ENCODE measurements around the gene AMH. TPM values are rescaled to one million over a fixed set of nuclear protein-coding genes. Genes with fewer than 3 reads are reported as not detected.
A peak's percentile ranks its signal among the peaks of the same experiment; 100 is the strongest.

The AMH gene
- total RNA-seq, 2 donors from 2014 or later: 0.92 to 0.95 TPM

- H3K4me3 ChIP-seq: no peak overlapping the region
- H3K36me3 ChIP-seq: peaks cover 20% of the 10 kb centered on the region
- ATAC-seq (ENCODE audit: insufficient number of reproducible peaks, low FRiP score, low read depth) (no peak), DNase-seq (ENCODE audit: low spot score) (no peak)
- H3K9me3 ChIP-seq: no peaks in the 10 kb centered on the region
- peaks cover 18 to 40% of the 10 kb centered on the region in 2 donors for H3K4me1 ChIP-seq (ENCODE audit: control insufficient read depth in 1 of 2, low read depth in 2 of 2)
- no peak for TF ChIP-seq CTCF (IDR thresholded peaks at IDR 0.05)
- H3K27ac ChIP-seq: no peak overlapping the region
- H3K27me3 ChIP-seq (replicated peaks; ENCODE audit: insufficient read depth): no peaks in the 10 kb centered on the region
Measured at GRCh38 chr19:2233601-2234280, 15.4 kb upstream of the AMH start.

- Histone ChIP-seq H3K4me1 (ENCODE audit: control insufficient read depth in 1 of 2, low read depth in 2 of 2) (peaks cover 25 to 50% of the 10 kb centered on the region in 2 donors), H3K4me3 (peak overlapping the region; percentile 95), H3K27ac (no peak overlapping the region), H3K9me3 (no peaks in the 10 kb centered on the region), H3K27me3 (replicated peaks; ENCODE audit: insufficient read depth) (no peaks in the 10 kb centered on the region), H3K36me3 (peaks cover 15% of the 10 kb centered on the region)
- DNase-seq (ENCODE audit: low spot score) (no peak), ATAC-seq (ENCODE audit: insufficient number of reproducible peaks, low FRiP score, low read depth) (no peak)
- no peak for TF ChIP-seq CTCF (IDR thresholded peaks at IDR 0.05)
Measured at GRCh38 chr19:2234996-2235380, 14.1 kb upstream of the AMH start.

- peak overlapping the region; percentile 85 to 95 for H3K27ac ChIP-seq
- H3K4me3 ChIP-seq: peak overlapping the region; percentile 95
- H3K36me3 ChIP-seq: peaks cover 10% of the 10 kb centered on the region
- H3K4me1 ChIP-seq (ENCODE audit: control insufficient read depth in 1 of 2, low read depth in 2 of 2): peaks cover 30 to 56% of the 10 kb centered on the region in 2 donors
- DNase-seq (ENCODE audit: low spot score) (no peak), ATAC-seq (ENCODE audit: insufficient number of reproducible peaks, low FRiP score, low read depth) (no peak)
- no peak for TF ChIP-seq CTCF (IDR thresholded peaks at IDR 0.05)
- no peaks in the 10 kb centered on the region for H3K9me3 ChIP-seq
- no peaks in the 10 kb centered on the region for H3K27me3 ChIP-seq (replicated peaks; ENCODE audit: insufficient read depth)
Measured at GRCh38 chr19:2235381-2236063, 13.6 kb upstream of the AMH start.

GRCh38 chr19:2236064-2236313 lies 13.1 kb upstream of the AMH start:
- Histone ChIP-seq H3K36me3 (peaks cover 7% of the 10 kb centered on the region), H3K27ac (peak overlapping the region; percentile 85 to 95), H3K4me1 (ENCODE audit: control insufficient read depth in 1 of 2, low read depth in 2 of 2) (peaks cover 35 to 60% of the 10 kb centered on the region in 2 donors), H3K4me3 (peak overlapping the region; percentile 95), H3K27me3 (replicated peaks; ENCODE audit: insufficient read depth) (no peaks in the 10 kb centered on the region), H3K9me3 (no peaks in the 10 kb centered on the region)
- TF ChIP-seq CTCF (IDR thresholded peaks at IDR 0.05): no peak
- DNase-seq (ENCODE audit: low spot score) (no peak), ATAC-seq (ENCODE audit: insufficient number of reproducible peaks, low FRiP score, low read depth) (no peak)

- Histone ChIP-seq H3K4me3 (peak within 1 kb of the TSS; percentile 95), H3K36me3 (peaks cover 7% of the 10 kb centered on the region), H3K27me3 (replicated peaks; ENCODE audit: insufficient read depth) (no peaks in the 10 kb centered on the region), H3K4me1 (ENCODE audit: control insufficient read depth in 1 of 2, low read depth in 2 of 2) (peaks cover 40 to 65% of the 10 kb centered on the region in 2 donors), H3K27ac (peak within 1 kb of the TSS; percentile 85 to 95), H3K9me3 (no peaks in the 10 kb centered on the region)
- ATAC-seq (ENCODE audit: insufficient number of reproducible peaks, low FRiP score, low read depth): peak; percentile 81
- DNase-seq (ENCODE audit: low spot score): peak; percentile 85
- TF ChIP-seq CTCF (IDR thresholded peaks at IDR 0.05): peak; percentile 94
Measured at GRCh38 chr19:2236314-2237050, 12.6 kb upstream of the AMH start, which contains the start of the genes PLEKHJ1 and SF3A2. TSS of gene PLEKHJ1 (minus strand) at chr19:2236329. CDS start at chr19:2236248, 81 bp downstream. TSS of gene SF3A2 (plus strand) at chr19:2236824. CDS start at chr19:2243419, 6,595 bp downstream.
